Epithelial cell of proximal tubule (primary cell): ENCODE measurements around the gene SIGLEC14. TPM values are rescaled to one million over a fixed set of nuclear protein-coding genes. Genes with fewer than 3 reads are reported as not detected.

Experiments
- DNase-seq: peaks from one replicate; pipeline ENCODE4 v3.0.0-alpha.2; 2011; ENCODE audit warnings: low read depth
- H3K4me3 ChIP-seq: 2 replicates; pipeline ENCODE4 v1.5.1; 2011; ENCODE audit warnings: low read depth, mild to moderate bottlenecking, low read length
- CTCF ChIP-seq: conservative IDR thresholded peaks from 2 replicates; pipeline ENCODE4 v1.5.1; 2012; ENCODE audit warnings: low read depth, mild to moderate bottlenecking, low read length
- total RNA-seq: library from RNA; depleted of rRNA; stranded (reverse); fragments of >200 nt; gene quantifications from 2 replicates; pipeline ENCODE4 v1.2.3, GENCODE V29; 2015

SIGLEC14 gene
- total RNA-seq, 1 donor from 2014 or later = not detected

GRCh38 chr19:51600940-51601580 lies 45.6 kb downstream of the SIGLEC14 start:
- TF ChIP-seq CTCF = no peak
- no peak overlapping the region for H3K4me3 ChIP-seq
- no peak for DNase-seq

- TF ChIP-seq CTCF = no peak
- no peak for DNase-seq
- H3K4me3 ChIP-seq = no peak overlapping the region
Measured at GRCh38 chr19:51599084-51599483, 47.5 kb downstream of the SIGLEC14 start.

GRCh38 chr19:51598159-51598915 lies 48.3 kb downstream of the SIGLEC14 start:
- no peak overlapping the region for H3K4me3 ChIP-seq
- TF ChIP-seq CTCF = no peak
- DNase-seq = no peak

GRCh38 chr19:51595190-51596175 lies 51.1 kb downstream of the SIGLEC14 start:
- no peak for DNase-seq
- H3K4me3 ChIP-seq = peak overlapping the region; percentile 82
- no peak for TF ChIP-seq CTCF

- peak overlapping the region; percentile 82 for H3K4me3 ChIP-seq
- no peak for TF ChIP-seq CTCF
- DNase-seq = no peak
Measured at GRCh38 chr19:51594774-51595109, 51.9 kb downstream of the SIGLEC14 start.

GRCh38 chr19:51593969-51594773 lies 52.5 kb downstream of the SIGLEC14 start:
- no peak for TF ChIP-seq CTCF
- peak overlapping the region; percentile 82 for H3K4me3 ChIP-seq
- peak; percentile 61 for DNase-seq
